Raji (cell line): Measurements from ENCODE around the gene NAV3.

Source experiments
- POLR2A ChIP-seq: IDR thresholded peaks from 2 replicates; pipeline ENCODE4 v1.6.1; 2011; ENCODE audit warnings: low read depth, low read length, control low read depth; ENCODE audit not compliant: insufficient read depth

The NAV3 gene

DNA sequence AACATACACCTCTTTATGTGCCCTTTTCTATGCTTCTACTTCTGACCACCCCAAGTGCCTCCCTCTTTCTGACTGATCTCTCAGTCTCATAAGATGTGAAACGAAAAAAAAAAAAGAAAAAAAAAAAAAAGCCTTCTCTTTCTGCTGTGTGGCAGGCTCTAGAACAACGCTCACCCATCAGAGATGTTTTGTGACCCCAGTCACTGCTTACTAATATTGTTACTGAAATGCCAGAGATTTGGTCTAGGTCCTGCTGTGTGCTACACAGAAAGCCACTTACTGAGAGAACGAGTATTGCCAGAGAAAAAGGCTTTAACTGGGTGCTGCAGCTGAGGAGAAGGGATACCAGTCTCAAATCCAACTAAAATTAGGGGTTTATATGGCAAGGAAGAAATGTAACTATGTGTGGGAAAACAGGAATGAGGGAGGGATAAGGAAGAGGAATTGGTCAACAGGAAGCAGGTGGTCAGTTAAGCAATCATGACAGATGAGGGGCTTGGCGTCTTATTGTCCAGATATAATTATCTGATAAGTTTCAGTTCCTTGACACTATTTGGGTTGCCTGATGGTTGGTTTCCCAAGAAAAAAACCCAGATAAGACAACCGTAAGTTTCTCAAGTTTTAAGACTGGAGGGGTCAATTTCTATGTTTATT, 149.0 kb downstream of the NAV3 start:
- no peak for TF ChIP-seq POLR2A

DNA sequence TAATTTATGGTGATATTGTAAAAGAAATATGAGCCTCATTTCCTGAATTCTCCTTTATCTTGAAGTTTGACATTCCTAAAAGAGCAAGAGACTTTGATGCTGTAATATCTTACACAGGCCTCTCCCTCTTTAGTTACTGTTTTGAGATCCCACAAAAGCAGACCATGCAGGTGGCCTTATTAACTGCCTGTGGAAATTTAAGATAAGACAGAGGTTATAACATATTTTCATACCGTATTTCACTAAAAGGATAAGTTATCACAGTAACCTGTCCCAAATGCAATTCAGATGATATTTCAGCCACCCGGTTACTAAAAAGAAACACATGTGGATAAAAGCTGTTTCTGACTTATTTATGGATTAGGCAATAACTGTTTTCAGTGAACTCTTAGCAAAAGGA, 150.1 kb downstream of the NAV3 start:
- no peak for TF ChIP-seq POLR2A

DNA sequence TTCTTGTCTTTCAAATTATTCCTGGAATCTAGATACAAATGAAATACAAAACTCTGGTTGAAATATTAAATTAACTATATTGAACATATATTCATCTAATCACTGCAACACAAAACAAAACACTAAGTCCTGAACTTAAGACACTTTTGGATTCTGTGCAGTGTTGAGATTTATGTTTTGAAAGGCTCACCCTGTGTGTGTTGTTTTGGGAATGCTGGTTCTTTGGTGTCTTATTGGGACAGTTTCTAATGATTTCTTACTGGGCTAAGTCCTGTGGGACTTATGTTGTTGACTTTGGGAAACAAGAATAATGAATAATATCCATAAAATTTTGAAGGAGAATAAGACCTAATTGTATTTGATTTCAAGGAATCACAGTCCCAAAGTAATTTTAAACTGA, 153.2 kb downstream of the NAV3 start:
- TF ChIP-seq POLR2A = no peak

DNA sequence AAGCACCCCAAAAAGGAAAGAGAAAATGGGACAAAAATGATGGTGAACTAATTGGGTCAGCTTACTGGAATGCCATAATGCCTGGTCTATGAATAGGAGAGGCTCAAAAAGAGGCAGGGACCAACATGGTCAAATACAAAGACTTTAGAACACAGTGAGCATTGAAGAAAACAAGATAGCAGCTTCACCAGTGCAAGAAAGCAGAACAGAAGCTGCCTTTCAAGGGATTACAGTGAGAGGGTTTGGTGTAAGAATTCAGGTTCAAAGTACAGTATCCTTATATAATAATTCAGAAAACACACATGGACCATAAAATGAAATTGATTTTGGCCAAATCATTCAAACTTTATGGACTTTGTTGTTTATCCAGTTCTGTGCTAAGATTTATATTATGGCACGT, 162.1 kb downstream of the NAV3 start:
- TF ChIP-seq POLR2A = no peak

DNA sequence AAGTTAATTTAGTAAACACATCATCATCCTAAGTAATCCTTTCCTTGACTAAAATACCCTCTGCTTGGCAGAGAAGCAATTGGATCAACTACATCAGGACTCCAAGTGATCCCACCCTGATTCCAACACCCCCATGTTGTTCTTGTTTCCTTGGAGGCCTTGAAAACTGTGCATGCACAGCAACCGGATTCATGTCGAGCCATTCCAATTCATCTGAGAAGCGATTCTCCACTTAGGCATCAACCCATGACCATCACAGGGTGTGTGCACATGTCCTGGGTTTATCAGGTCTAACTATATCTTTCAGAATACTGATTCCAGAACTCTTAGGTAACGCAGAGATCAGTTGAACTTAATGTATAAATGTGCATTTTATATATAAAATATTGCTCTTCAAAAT, 163.0 kb downstream of the NAV3 start:
- TF ChIP-seq POLR2A = no peak

DNA sequence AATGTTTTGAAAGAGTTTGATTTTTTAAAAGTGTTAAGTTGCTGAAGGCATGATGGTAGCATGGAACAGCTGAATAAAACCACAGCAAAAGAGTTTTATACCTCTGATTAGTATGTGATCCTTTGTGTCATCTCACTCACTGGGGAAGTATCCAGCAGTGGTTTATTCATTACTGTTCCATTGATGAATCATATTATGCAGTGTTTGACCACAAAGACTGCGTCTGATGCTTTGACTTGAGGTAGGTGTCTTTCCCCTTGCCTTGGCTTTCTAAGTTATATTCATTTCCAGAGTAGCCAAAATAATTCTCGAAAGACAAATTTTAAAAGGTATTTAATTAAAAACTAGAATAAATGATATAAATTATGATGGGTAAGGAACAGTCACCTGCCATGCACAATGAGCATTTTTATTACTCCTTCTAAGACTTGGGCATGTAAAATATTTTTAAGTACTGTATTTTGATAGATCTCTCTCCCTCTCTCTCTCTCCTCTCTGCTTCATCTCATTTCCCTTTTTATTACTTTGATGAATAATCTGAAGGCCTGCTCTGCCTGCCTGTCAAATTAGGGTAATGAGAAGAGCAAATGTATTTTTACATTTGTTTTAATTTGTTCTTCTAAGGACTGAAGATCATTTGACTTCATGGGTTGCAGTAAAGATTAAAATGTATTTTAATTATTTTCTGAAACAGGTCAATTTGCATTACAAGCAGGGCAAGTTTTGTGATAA, 164.9 kb downstream of the NAV3 start:
- no peak for TF ChIP-seq POLR2A

DNA sequence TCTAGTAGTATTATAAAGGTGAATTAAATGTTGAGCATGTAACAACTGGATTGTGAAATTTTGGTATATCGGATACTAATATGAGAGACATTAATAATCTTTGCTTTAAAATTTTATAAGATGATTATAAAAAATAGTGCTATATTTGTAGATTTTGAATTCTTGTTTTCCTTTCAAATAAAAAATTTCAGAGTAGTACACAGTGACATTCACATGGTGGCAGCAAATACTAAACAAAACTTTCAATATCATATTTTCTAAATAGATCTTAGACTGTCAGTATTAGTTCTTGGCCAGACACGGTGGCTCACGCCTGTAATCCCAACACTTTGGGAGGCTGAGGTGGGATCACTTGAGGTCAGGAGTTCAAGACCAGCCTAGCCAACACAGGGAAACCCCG, 166.0 kb downstream of the NAV3 start:
- no peak for TF ChIP-seq POLR2A

DNA sequence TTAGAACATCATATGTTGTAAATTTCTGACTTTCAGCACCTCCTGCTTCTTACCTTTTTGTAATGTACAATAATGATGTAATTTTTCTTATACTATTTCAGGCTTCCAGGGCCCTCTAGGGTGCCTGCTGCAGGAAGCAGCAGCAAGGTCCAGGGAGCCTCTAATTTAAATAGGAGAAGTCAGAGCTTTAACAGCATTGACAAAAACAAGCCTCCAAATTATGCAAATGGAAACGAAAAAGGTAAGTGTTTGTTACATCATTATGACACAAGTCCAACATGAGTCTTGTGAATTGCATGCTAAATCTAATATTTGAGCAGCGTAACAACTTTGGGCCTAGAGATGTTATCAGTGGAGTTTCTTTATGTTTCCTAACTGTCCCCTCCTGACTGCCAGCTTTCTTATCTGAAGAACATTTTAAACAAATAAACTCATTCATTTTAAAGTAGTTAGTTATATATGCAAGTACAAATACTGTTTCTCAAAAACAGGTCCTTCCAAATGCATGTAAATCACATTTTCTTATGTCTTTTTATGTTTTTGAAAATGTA, 167.6 kb downstream of the NAV3 start:
- TF ChIP-seq POLR2A = no peak

DNA sequence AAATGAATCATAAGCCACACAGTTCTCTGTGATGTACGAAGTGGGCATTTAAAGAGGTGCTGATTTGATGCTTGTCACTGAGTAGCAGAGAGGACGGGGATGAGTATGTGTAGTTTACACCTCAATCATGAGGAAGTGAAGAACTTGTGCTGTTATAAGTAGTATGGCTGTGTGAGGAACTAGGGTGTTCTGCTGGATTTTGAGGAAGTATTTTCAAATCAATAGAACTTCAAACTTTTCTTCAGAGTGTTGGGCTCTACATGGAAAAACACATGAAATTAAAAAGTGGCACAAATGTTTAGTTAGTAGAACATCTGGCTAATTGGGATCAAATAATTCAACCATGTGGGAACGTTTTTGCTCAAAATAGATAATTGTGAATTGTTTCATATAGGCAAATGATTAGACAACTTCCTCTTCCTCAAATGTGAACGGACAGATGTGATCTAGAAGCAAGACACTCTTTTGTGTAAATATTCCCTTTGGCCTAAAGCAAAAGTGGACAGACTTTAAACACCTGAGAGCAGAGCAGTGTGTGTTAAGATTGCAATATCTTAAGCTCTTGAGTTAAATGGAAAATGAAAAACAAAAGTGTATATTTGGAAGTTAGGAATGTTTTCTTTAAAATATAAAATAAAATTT, 168.5 kb downstream of the NAV3 start:
- TF ChIP-seq POLR2A = no peak

DNA sequence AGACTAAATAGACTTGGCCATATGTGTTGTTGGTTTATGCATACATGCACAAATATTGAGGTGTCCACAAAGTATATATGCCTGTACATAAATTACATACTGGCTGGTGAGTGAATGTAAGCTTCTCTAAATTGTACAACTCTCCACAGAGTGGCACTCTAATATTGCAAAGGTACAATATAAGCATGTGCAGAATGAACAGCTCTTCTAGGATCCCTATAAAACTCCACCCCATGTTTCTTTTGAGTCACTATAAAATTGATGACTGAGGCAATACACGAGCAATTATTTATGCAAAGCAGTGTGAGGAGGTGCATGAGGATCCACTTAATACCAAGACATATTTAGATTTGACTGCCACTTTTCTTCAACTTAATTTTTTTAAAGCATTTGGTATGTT, 172.2 kb downstream of the NAV3 start:
- TF ChIP-seq POLR2A = no peak

DNA sequence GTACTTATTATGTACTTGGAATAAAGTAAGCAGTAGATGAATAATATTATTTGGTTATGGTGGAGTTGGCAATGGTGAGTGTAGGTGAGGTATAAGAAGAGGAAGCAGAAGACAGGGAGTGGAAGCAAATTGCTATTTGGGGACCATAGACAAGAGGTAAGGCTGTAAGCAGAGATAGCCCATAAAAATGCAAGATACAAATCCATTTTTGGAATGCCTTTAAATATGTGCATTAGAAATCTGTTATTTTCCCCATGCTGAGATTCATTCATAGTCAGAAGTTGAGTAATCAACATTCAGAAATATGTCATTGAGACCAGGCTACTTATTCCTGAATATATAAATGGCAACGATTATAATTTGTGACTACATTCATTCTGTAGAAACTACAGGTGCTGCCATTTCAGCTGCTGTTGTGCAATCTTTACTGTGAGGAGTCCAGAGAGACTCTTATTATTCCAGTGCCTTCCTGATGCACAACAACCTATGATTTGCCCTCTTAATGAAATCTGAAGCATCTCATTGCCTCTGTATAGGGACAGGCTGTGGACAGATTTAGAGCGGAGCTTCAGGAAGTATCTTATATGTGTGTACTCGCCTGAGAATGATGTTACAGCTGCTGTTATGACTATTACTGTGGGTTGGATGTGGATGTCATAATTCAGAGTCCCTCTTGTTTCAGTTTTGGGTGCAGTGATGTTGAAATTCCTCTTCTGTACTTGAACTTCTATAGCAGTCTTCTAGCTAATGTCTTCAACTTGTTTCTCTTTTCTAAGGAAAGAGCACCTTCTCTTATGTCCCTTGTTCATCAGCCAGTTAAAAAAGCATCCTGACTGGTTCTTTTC, 173.8 kb downstream of the NAV3 start:
- TF ChIP-seq POLR2A = no peak

DNA sequence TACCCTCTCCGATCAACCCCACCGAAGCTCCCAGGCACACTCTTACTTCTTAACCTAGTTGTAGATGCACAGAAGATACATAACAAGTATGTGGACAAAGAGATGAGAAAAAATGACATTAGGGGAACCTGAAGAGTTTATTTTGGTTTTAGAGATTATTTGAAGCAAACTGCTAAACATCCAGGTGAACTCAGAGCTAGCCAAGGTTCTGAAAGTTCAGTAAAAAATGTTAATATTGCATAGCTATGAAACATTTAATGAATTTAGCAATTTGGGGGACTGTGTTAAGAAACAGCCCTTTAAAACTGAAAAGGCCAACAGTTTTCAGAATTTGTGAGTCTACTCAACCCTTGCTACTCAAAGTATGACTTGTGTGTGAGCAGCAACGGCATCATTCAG, 174.4 kb downstream of the NAV3 start:
- TF ChIP-seq POLR2A = no peak

DNA sequence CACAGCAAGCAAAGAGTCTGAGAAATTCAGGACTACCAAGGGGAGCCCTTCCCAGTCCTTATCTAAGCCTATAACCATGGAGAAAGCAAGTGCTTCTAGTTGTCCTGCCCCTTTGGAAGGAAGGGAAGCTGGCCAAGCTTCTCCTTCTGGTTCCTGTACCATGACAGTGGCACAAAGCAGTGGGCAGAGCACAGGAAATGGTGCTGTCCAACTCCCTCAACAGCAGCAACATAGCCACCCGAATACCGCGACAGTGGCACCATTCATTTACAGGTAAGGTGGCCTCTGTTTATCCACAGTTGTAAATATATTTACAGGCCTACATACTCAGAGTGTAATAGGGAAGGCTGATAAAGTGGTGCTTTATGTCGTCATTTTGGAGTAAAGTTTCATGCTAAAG, 176.5 kb downstream of the NAV3 start:
- no peak for TF ChIP-seq POLR2A

DNA sequence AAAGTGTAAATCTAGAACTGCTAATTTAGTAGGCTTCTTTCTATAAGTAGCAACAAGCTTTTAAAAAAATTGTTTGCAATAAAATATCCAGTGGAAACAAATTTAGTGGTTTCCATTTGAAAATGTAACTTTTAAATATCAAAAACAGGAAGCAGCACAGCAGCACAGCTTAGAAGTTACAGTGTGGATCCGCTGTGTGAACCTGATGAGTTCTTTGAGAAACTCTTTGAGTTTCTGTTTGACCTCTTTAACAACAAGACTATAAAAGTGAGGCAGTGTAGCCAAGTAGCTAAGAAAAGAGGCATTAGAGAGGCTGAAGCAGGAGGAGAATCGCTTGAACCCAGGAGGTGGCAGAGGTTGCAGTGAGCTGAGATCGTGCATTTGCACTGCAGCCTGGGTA, 178.3 kb downstream of the NAV3 start:
- TF ChIP-seq POLR2A = no peak
